ENCODE measurements around the gene C11orf97. TPM values are rescaled to one million over a fixed set of nuclear protein-coding genes. Genes with fewer than 3 reads are reported as not detected.
A peak's percentile ranks its signal among the peaks of the same experiment; 100 is the strongest.

Gene C11orf97
- polyA plus RNA-seq, 2 of the 4 experiments (the other 2 are of a cell fraction) = not detected

- Histone ChIP-seq H3K4me2 (no peak overlapping the region), H3K9me3 (no peaks in the 10 kb centered on the region), H3K4me3 (no peak overlapping the region), H3K27ac (no peak overlapping the region), H3K4me1 (no peaks in the 10 kb centered on the region)
- TF ChIP-seq FOSL2 (IDR thresholded peaks at IDR 0.05) = no peak
- TF ChIP-seq FOSL2 (CRISPR knock-in tag; IDR thresholded peaks at IDR 0.05) = no peak
- TF ChIP-seq MAFK (IDR thresholded peaks at IDR 0.05; ENCODE audit: partially characterized antibody) = no peak
- TF ChIP-seq HES2 (IDR thresholded peaks at IDR 0.05) = no peak
- no peak for TF ChIP-seq ESRRA (IDR thresholded peaks at IDR 0.05; ENCODE audit: borderline replicate concordance, low read length)
- no peak for TF ChIP-seq JUN (IDR thresholded peaks at IDR 0.05)
- TF ChIP-seq HDAC2 (IDR thresholded peaks at IDR 0.05) = no peak
- no peak for TF ChIP-seq NFE2L2 (conservative IDR thresholded peaks at IDR 0.05; ENCODE audit: low read length)
- TF ChIP-seq RCOR1 (IDR thresholded peaks at IDR 0.05; ENCODE audit: low read depth, low read length) = no peak
- TF ChIP-seq MYC (IDR thresholded peaks at IDR 0.05; ENCODE audit: borderline replicate concordance, low read length) = no peak
- TF ChIP-seq CHD4 (IDR thresholded peaks at IDR 0.05; ENCODE audit: borderline replicate concordance) = no peak
- TF ChIP-seq BHLHE40 (IDR thresholded peaks at IDR 0.05; ENCODE audit: low read depth, low read length) = no peak
- no peak for TF ChIP-seq ZFP36 (IDR thresholded peaks at IDR 0.05; ENCODE audit: borderline replicate concordance, partially characterized antibody)
- no peak for TF ChIP-seq KDM5A (IDR thresholded peaks at IDR 0.05)
- no peak for TF ChIP-seq CEBPB (IDR thresholded peaks at IDR 0.05)
- no peak for TF ChIP-seq TP53 (CRISPR knock-in tag; IDR thresholded peaks at IDR 0.05)
- no peak for TF ChIP-seq MAX (IDR thresholded peaks at IDR 0.05)
- TF ChIP-seq GATA3 (IDR thresholded peaks at IDR 0.05; ENCODE audit: borderline replicate concordance) = no peak
- no peak for TF ChIP-seq JUNB (IDR thresholded peaks at IDR 0.05)
- no peak for TF ChIP-seq USF2 (IDR thresholded peaks at IDR 0.05)
- TF ChIP-seq FOSB (CRISPR knock-in tag; IDR thresholded peaks at IDR 0.05) = no peak
- POLR2A ChIA-PET = no interaction called here
- 73% methylated on average over 1 of the region's 1 CpG for WGBS (ENCODE audit: missing lambda C conversion rate)
- FAIRE-seq (no peak), ATAC-seq (no peak), DNase-seq (ENCODE audit: low read depth in 1 of 2, low spot score in 1 of 2) (no peak)
- CTCF ChIA-PET = interaction anchor here (0.9 to 1.6 kb wide), 2 partner anchors 19 to 82 kb away, joined by 3 read pairs; no protein-coding TSS in a partner anchor
These were observed 4.5 kb downstream of the C11orf97 start for GRCh38 chr11:94516725-94517124.

GRCh38 chr11:94518300-94518699 lies 6.0 kb downstream of the C11orf97 start:
- FAIRE-seq = no peak

GRCh38 chr11:94519478-94520084 lies 7.3 kb downstream of the C11orf97 start:
- peak; percentile 47 to 57; a peak in 2 of 6 replicates for ATAC-seq
- TF ChIP-seq RAD21 (conservative IDR thresholded peaks at IDR 0.05 in 1 of 2, IDR thresholded peaks at IDR 0.05 in 1 of 2) (peak; percentile 48 to 57; a peak in 4 of 5 replicates), HOXA7 (CRISPR knock-in tag; IDR thresholded peaks at IDR 0.05) (no peak), SMC3 (IDR thresholded peaks at IDR 0.05) (peak; percentile 65), CTCF (IDR thresholded peaks at IDR 0.05) (peak; percentile 61), NR3C1 (IDR thresholded peaks at IDR 0.05) (no peak)
- Histone ChIP-seq H3K4me3 (no peak overlapping the region), H3K27ac (no peak overlapping the region), H3K4me2 (no peak overlapping the region), H3K4me1 (no peaks in the 10 kb centered on the region), H3K9me3 (no peaks in the 10 kb centered on the region)
- ChIA-PET CTCF (interaction anchor here (0.7 to 3.1 kb wide), 8 partner anchors 13 to 1906 kb away, joined by 3 to 10 read pairs (median 5); no protein-coding TSS in a partner anchor), POLR2A (no interaction called here)
- FAIRE-seq = no peak
- peak in 1 of 2 experiments; percentile 6 for DNase-seq (ENCODE audit: low read depth in 1 of 2, low spot score in 1 of 2)
- 29% methylated on average over 5 of the region's 5 CpGs for WGBS (ENCODE audit: missing lambda C conversion rate)

More at GRCh38 chr11:94518300-94518699, 6.0 kb downstream of the C11orf97 start:
- no peak for TF ChIP-seq POLR2AphosphoS2 (conservative IDR thresholded peaks at IDR 0.05; ENCODE audit: low read length)
- TF ChIP-seq MAFK (IDR thresholded peaks at IDR 0.05; ENCODE audit: partially characterized antibody) = peak; percentile 83
- CTCF ChIA-PET = interaction anchor here (0.6 to 1.4 kb wide), 3 partner anchors 19 to 717 kb away, joined by 4 to 5 read pairs (median 4); no protein-coding TSS in a partner anchor
- Histone ChIP-seq H3K4me2 (no peak overlapping the region), H3K9me3 (no peaks in the 10 kb centered on the region), H3K4me1 (no peaks in the 10 kb centered on the region), H3K27ac (no peak overlapping the region), H3K4me3 (no peak overlapping the region)
- POLR2A ChIA-PET = no interaction called here
- 38% methylated on average over 4 of the region's 4 CpGs for WGBS (ENCODE audit: missing lambda C conversion rate)
- DNase-seq (ENCODE audit: low read depth in 1 of 2, low spot score in 1 of 2) (no peak), ATAC-seq (no peak)

All from A549 (cell line).